Tibial nerve (tissue), 4 donors: Measurements from ENCODE around the gene FTSJ3.

ENCODE experiments used
- EP300 ChIP-seq, 2 donors: sonication (generic); formaldehyde crosslinking; IDR thresholded peaks; one replicate each; pipeline ENCODE4 v1.6.1; 2017; ENCODE audit warnings: antibody characterized with exemption in 2 of 2, mild to moderate bottlenecking in 1 of 2
- POLR2A ChIP-seq, 2 donors: fragments of 450-650 bp; IDR thresholded peaks; one replicate each; pipeline ENCODE4 v1.6.1; 2017; ENCODE audit warnings: antibody characterized with exemption in 2 of 2, mild to moderate bottlenecking in 2 of 2, moderate library complexity in 2 of 2
- TF ChIP-seq, protein P1 (sequence below), 5 experiments: fragments of 200-600 bp in 3 of 5; fragments of 450-650 bp in 2 of 5; sonication (generic) in 3 of 5; IDR thresholded peaks; one replicate each; pipeline ENCODE4 v1.5.1; 2016 to 2019; ENCODE audit warnings: antibody characterized with exemption in 5 of 5, mild to moderate bottlenecking in 3 of 5, moderate library complexity in 2 of 5

DNA sequence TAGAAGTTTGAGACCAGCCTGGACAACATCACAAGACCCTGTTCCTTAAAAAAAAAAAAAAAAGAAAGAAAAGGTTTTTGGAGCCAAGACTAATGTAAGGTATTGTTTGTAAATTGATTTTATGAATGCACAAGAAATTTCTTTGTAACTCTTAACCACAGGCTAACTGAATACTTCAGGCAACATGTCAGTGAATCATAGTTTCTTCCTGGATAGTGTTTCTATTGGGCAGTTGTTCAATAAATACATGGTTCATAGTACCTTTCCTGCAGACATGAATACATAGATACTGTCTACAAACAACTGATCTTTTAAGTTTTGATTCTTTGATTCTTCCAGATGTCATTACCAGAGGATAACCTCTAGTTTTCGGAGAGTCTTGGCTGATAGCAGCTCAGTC lies 41.9 kb downstream of the FTSJ3 start:
- TF ChIP-seq, protein P1, sequence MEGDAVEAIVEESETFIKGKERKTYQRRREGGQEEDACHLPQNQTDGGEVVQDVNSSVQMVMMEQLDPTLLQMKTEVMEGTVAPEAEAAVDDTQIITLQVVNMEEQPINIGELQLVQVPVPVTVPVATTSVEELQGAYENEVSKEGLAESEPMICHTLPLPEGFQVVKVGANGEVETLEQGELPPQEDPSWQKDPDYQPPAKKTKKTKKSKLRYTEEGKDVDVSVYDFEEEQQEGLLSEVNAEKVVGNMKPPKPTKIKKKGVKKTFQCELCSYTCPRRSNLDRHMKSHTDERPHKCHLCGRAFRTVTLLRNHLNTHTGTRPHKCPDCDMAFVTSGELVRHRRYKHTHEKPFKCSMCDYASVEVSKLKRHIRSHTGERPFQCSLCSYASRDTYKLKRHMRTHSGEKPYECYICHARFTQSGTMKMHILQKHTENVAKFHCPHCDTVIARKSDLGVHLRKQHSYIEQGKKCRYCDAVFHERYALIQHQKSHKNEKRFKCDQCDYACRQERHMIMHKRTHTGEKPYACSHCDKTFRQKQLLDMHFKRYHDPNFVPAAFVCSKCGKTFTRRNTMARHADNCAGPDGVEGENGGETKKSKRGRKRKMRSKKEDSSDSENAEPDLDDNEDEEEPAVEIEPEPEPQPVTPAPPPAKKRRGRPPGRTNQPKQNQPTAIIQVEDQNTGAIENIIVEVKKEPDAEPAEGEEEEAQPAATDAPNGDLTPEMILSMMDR (IDR thresholded peaks at IDR 0.05) = no peak
- no peak for TF ChIP-seq POLR2A (IDR thresholded peaks at IDR 0.05)
- TF ChIP-seq EP300 (IDR thresholded peaks at IDR 0.05) = no peak
